ENCODE measurements around the gene P2RY14. TPM values are rescaled to one million over a fixed set of nuclear protein-coding genes. Genes with fewer than 3 reads are reported as not detected.
A peak's percentile ranks its signal among the peaks of the same experiment; 100 is the strongest.

The P2RY14 gene
- total RNA-seq, 2 donors from 2014 or later: not detected

DNA sequence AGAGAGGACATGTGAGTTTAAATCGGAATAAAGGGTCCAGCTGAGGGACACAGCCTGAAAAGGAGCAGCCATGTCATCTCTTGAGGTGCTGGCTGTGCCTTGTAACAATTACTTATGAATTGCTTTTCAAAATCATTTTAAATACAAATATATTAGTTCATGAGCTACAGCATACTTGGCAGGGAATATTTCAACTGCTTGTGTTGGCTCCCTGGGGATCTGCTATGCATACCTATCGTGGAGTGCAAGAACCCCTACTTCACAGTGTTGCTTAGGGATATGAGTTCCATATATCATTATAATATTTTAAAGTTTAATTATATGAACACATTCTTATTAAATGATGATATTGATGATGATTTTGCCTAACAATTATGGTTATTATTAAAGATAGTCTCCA, 19.1 kb upstream of the P2RY14 start:
- 86% methylated on average over 1 of the region's 2 CpGs; no CpG with 5 or more reads in 1 of the 2 experiments for WGBS, 2 experiments (ENCODE audit: insufficient coverage in 1 of 2, insufficient read length in 1 of 2)
- DNase-seq: no peak
- no peak for TF ChIP-seq CTCF (conservative IDR thresholded peaks at IDR 0.05)
- Mint-ChIP-seq H3K4me3 (no peak overlapping the region), H3K27ac (no peak overlapping the region), H3K27me3 (ENCODE audit: insufficient read depth) (no peaks in the 10 kb centered on the region), H3K9me3 (no peaks in the 10 kb centered on the region), H3K36me3 (ENCODE audit: low read depth) (no peaks in the 10 kb centered on the region), H3K4me1 (peaks cover 9% of the 10 kb centered on the region)
- H3K9ac ChIP-seq (ENCODE audit: extremely low read depth, low read length, poor library complexity, severe bottlenecking): no peak overlapping the region
- H3K4me3 ChIP-seq (ENCODE audit: low read length): no peak overlapping the region
- no peak overlapping the region for H3K27ac ChIP-seq (ENCODE audit: low read depth, low read length)
- no peaks in the 10 kb centered on the region for H3K4me1 ChIP-seq (ENCODE audit: control insufficient read depth, insufficient read depth, low read length)
- no peaks in the 10 kb centered on the region for H3K27me3 ChIP-seq (ENCODE audit: control insufficient read depth, insufficient read depth, low read length, poor library complexity, severe bottlenecking)
- H3K36me3 ChIP-seq (ENCODE audit: control insufficient read depth, insufficient read depth, low read length): no peaks in the 10 kb centered on the region
- no peaks in the 10 kb centered on the region for H3K9me3 ChIP-seq (ENCODE audit: control insufficient read depth, low read length)

- no peak overlapping the region for H3K9ac ChIP-seq (ENCODE audit: extremely low read depth, low read length, poor library complexity, severe bottlenecking)
- H3K27ac ChIP-seq (ENCODE audit: low read depth, low read length): no peak overlapping the region
- DNase-seq: peak; percentile 60
- Mint-ChIP-seq H3K4me1 (peaks cover 9% of the 10 kb centered on the region), H3K9me3 (no peaks in the 10 kb centered on the region), H3K4me3 (no peak overlapping the region), H3K36me3 (ENCODE audit: low read depth) (no peaks in the 10 kb centered on the region), H3K27ac (no peak overlapping the region), H3K27me3 (ENCODE audit: insufficient read depth) (no peaks in the 10 kb centered on the region)
- whole genome bisulfite sequencing, 2 experiments (ENCODE audit: insufficient coverage in 1 of 2, insufficient read length in 1 of 2): 96 to 100% methylated on average over 1 to 3 of the region's 3 CpGs
- no peaks in the 10 kb centered on the region for H3K27me3 ChIP-seq (ENCODE audit: control insufficient read depth, insufficient read depth, low read length, poor library complexity, severe bottlenecking)
- TF ChIP-seq CTCF (conservative IDR thresholded peaks at IDR 0.05): no peak
- no peak overlapping the region for H3K4me3 ChIP-seq (ENCODE audit: low read length)
- no peaks in the 10 kb centered on the region for H3K36me3 ChIP-seq (ENCODE audit: control insufficient read depth, insufficient read depth, low read length)
- H3K9me3 ChIP-seq (ENCODE audit: control insufficient read depth, low read length): no peaks in the 10 kb centered on the region
- no peaks in the 10 kb centered on the region for H3K4me1 ChIP-seq (ENCODE audit: control insufficient read depth, insufficient read depth, low read length)
Observed at GRCh38 chr3:151296226-151296625, 17.9 kb upstream of the P2RY14 start.

DNA sequence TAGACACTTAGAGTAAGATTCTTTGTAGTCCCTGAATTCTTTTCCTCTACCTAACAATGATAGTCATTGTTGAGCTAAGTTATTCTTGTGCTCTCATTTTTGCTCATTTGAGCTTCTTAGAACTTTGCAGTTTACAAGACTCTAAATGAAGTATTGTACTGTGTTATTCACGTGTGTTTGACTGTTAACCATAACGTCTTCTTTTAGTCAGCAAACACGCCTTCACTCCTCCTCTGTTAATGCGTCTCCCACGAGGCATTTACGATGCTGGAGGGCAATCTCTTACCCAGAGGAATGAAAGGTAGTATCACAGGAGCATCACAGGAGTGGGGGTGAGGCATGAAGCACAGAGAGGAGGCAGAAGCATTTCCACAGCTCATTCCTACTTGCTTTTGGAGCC, 14.8 kb upstream of the P2RY14 start:
- Mint-ChIP-seq H3K4me1 (peaks cover 9% of the 10 kb centered on the region), H3K4me3 (no peak overlapping the region), H3K36me3 (ENCODE audit: low read depth) (no peaks in the 10 kb centered on the region), H3K27ac (no peak overlapping the region), H3K9me3 (no peaks in the 10 kb centered on the region), H3K27me3 (ENCODE audit: insufficient read depth) (no peaks in the 10 kb centered on the region)
- WGBS, 2 experiments (ENCODE audit: insufficient coverage in 1 of 2, insufficient read length in 1 of 2): 89 to 91% methylated on average over 6 of the region's 6 CpGs
- Histone ChIP-seq H3K36me3 (ENCODE audit: control insufficient read depth, insufficient read depth, low read length) (no peaks in the 10 kb centered on the region), H3K9me3 (ENCODE audit: control insufficient read depth, low read length) (no peaks in the 10 kb centered on the region), H3K27ac (ENCODE audit: low read depth, low read length) (no peak overlapping the region), H3K27me3 (ENCODE audit: control insufficient read depth, insufficient read depth, low read length, poor library complexity, severe bottlenecking) (no peaks in the 10 kb centered on the region), H3K4me1 (ENCODE audit: control insufficient read depth, insufficient read depth, low read length) (no peaks in the 10 kb centered on the region), H3K9ac (ENCODE audit: extremely low read depth, low read length, poor library complexity, severe bottlenecking) (no peak overlapping the region), H3K4me3 (ENCODE audit: low read length) (no peak overlapping the region)
- TF ChIP-seq CTCF (conservative IDR thresholded peaks at IDR 0.05): no peak
- DNase-seq: no peak

Measured in endodermal cell (in vitro differentiated cells).